CD4-positive, alpha-beta memory T cell (primary cell): ENCODE results near the gene MYOD1. TPM values are rescaled to one million over a fixed set of nuclear protein-coding genes. Genes with fewer than 3 reads are reported as not detected.

Source experiments
- polyA plus RNA-seq, 2 donors: library from polyadenylated mRNA; unstranded; fragments of 300-500 nt; fragmentation: Illumina TruSeq; gene quantifications; one replicate each; pipeline ENCODE4 v1.2.3, GENCODE V29; 2021
- total RNA-seq, 2 experiments: library from RNA; stranded (reverse); gene quantifications; one replicate each; pipeline ENCODE4 v1.2.3, GENCODE V29; 2021

Gene MYOD1
- total and polyA plus RNA-seq, 4 experiments from 2014 or later, result not detected

Other genes with a start within 250 kb of the MYOD1 start
- gene ABCC8, start 242.7 kb upstream of the MYOD1 start, total RNA-seq, result not detected
- not detected for gene ABCC8, start 242.7 kb upstream of the MYOD1 start, polyA plus RNA-seq
- gene USH1C, start 175.2 kb upstream of the MYOD1 start, total RNA-seq, result not detected
- gene USH1C, start 175.2 kb upstream of the MYOD1 start, polyA plus RNA-seq, result not detected
- not detected for gene OTOG, start 172.3 kb upstream of the MYOD1 start, total RNA-seq
- gene OTOG, start 172.3 kb upstream of the MYOD1 start, polyA plus RNA-seq, result not detected
- gene KCNC1, start 15.2 kb downstream of the MYOD1 start, total RNA-seq, result not detected
- gene KCNC1, start 15.2 kb downstream of the MYOD1 start, polyA plus RNA-seq, result under 1 TPM in 1 of 2 donors, not detected in 1; 0.23 TPM